ENCODE results near the gene RNF26.

The RNF26 gene

GRCh38 chr11:119347940-119348605 is 13.7 kb downstream of the RNF26 start:
- no peak for DNase-seq (ENCODE audit: low read depth)

GRCh38 chr11:119350302-119350701 is 16.0 kb downstream of the RNF26 start:
- no peak for DNase-seq (ENCODE audit: low read depth)
- no peak for TF ChIP-seq CTCF (IDR thresholded peaks at IDR 0.05; ENCODE audit: control insufficient read depth, insufficient read depth, low read depth, low read length, missing control alignments)
- no peak overlapping the region for H3K4me3 ChIP-seq (ENCODE audit: control insufficient read depth, low read depth, low read length)

More at GRCh38 chr11:119347940-119348605, 13.7 kb downstream of the RNF26 start:
- no peak for TF ChIP-seq CTCF (IDR thresholded peaks at IDR 0.05; ENCODE audit: control insufficient read depth, insufficient read depth, low read depth, low read length, missing control alignments)
- no peak overlapping the region for H3K4me3 ChIP-seq (ENCODE audit: control insufficient read depth, low read depth, low read length)

- no peak overlapping the region for H3K4me3 ChIP-seq (ENCODE audit: control insufficient read depth, low read depth, low read length)
- TF ChIP-seq CTCF (IDR thresholded peaks at IDR 0.05; ENCODE audit: control insufficient read depth, insufficient read depth, low read depth, low read length, missing control alignments), result no peak
- no peak for DNase-seq (ENCODE audit: low read depth)
Observed at GRCh38 chr11:119351232-119351631, 16.9 kb downstream of the RNF26 start.

- no peak overlapping the region for H3K4me3 ChIP-seq (ENCODE audit: control insufficient read depth, low read depth, low read length)
- no peak for TF ChIP-seq CTCF (IDR thresholded peaks at IDR 0.05; ENCODE audit: control insufficient read depth, insufficient read depth, low read depth, low read length, missing control alignments)
- DNase-seq (ENCODE audit: low read depth), result no peak
Observed at GRCh38 chr11:119352857-119353260, 18.5 kb downstream of the RNF26 start.

- no peak for DNase-seq (ENCODE audit: low read depth)
- peak; percentile 3 for TF ChIP-seq CTCF (IDR thresholded peaks at IDR 0.05; ENCODE audit: control insufficient read depth, insufficient read depth, low read depth, low read length, missing control alignments)
- H3K4me3 ChIP-seq (ENCODE audit: control insufficient read depth, low read depth, low read length), result no peak overlapping the region
Observed at GRCh38 chr11:119355091-119355843, 20.9 kb downstream of the RNF26 start.

GRCh38 chr11:119356349-119357031 is 22.2 kb downstream of the RNF26 start:
- peak overlapping the region; percentile 56 for H3K4me3 ChIP-seq (ENCODE audit: control insufficient read depth, low read depth, low read length)
- no peak for DNase-seq (ENCODE audit: low read depth)
- peak; percentile 78 for TF ChIP-seq CTCF (IDR thresholded peaks at IDR 0.05; ENCODE audit: control insufficient read depth, insufficient read depth, low read depth, low read length, missing control alignments)

All from AG09309 (cell line).